Inferior parietal cortex (tissue), 1 donor: ENCODE data around the gene OBSCN.
"Not testable (repeated sequence)": the region's sequence is repeated elsewhere in the genome, so short reads cannot be mapped to it uniquely, and the experiment has no call there.

Source experiments
- DNase-seq: peaks from one replicate; pipeline ENCODE4 v3.0.0-alpha.2; 2016; ENCODE audit errors: extremely low spot score

Gene OBSCN

GRCh38 chr1:228172591-228173527 is 35.0 kb upstream of the OBSCN start:
- no peak for DNase-seq

GRCh38 chr1:228173528-228174481 is 34.0 kb upstream of the OBSCN start:
- not testable (repeated sequence) for DNase-seq

GRCh38 chr1:228174482-228175315 is 33.1 kb upstream of the OBSCN start:
- no peak for DNase-seq

GRCh38 chr1:228175316-228176023 is 32.4 kb upstream of the OBSCN start:
- no peak for DNase-seq

GRCh38 chr1:228176024-228176395 is 31.8 kb upstream of the OBSCN start:
- DNase-seq: no peak

- DNase-seq: no peak
Measured at GRCh38 chr1:228176461-228177182, 31.2 kb upstream of the OBSCN start.

GRCh38 chr1:228177183-228177475 is 30.7 kb upstream of the OBSCN start:
- no peak for DNase-seq

- no peak for DNase-seq
Measured at GRCh38 chr1:228177721-228178710, 29.8 kb upstream of the OBSCN start.

GRCh38 chr1:228178737-228179684 is 28.8 kb upstream of the OBSCN start:
- DNase-seq: no peak

GRCh38 chr1:228180271-228180958 is 27.4 kb upstream of the OBSCN start:
- DNase-seq: no peak

- DNase-seq: no peak
Measured at GRCh38 chr1:228180959-228181644, 26.7 kb upstream of the OBSCN start.

- no peak for DNase-seq
Measured at GRCh38 chr1:228181645-228182034, 26.2 kb upstream of the OBSCN start.

GRCh38 chr1:228182296-228183030 is 25.4 kb upstream of the OBSCN start:
- no peak for DNase-seq

GRCh38 chr1:228184152-228184551 is 23.7 kb upstream of the OBSCN start:
- no peak for DNase-seq

GRCh38 chr1:228185641-228185965 is 22.2 kb upstream of the OBSCN start:
- no peak for DNase-seq

GRCh38 chr1:228188249-228188648 is 19.6 kb upstream of the OBSCN start:
- DNase-seq: not testable (repeated sequence)
